ENCODE results near the gene PPP1R3E. TPM values are rescaled to one million over a fixed set of nuclear protein-coding genes. Genes with fewer than 3 reads are reported as not detected.

Gene PPP1R3E
- total and polyA plus RNA-seq, 2 of the 13 experiments (the other 11 are each of a cell fraction or from before 2014, with no cell fraction given): 16.5 to 26.5 TPM

DNA sequence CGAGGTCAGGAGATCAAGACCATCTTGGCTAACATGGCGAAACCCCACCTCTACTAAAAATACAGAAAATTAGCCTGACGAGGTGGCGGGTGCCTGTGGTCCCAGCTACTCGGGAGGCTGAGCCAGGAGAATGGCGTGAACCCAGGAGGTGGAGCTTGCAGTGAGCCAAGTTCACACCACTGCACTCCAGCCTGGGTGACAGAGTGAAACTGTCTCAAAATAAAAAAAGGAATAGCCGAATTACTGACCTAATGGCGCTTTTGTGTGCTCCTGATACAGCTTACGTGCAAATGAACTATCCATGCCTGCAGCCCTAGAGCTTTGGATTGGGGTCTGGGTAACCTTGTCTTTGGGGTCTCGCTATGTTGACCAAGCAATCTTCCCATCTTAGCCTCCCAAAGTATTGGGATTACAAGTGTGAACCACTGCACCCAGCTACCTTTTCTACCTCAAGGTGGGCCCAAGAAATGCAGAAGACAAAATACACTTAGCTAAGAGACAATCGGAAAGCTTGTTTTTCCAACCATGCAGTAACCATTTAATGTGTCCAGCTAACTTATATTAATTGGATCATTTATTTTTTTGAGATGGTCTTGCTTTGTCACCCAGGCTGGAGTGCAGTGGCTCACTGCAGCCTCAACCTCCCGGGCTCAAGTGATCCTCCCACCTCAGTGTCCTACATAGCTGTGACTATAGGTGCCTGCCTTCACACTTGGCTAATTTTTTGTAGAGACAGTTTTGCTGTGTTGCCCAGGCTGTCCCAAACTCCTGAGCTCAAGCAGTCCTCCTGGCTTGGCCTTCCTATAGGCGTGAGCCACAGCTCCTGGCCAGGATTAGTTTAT is 24.1 kb upstream of the PPP1R3E start (continued):
- TF ChIP-seq, protein P1, sequence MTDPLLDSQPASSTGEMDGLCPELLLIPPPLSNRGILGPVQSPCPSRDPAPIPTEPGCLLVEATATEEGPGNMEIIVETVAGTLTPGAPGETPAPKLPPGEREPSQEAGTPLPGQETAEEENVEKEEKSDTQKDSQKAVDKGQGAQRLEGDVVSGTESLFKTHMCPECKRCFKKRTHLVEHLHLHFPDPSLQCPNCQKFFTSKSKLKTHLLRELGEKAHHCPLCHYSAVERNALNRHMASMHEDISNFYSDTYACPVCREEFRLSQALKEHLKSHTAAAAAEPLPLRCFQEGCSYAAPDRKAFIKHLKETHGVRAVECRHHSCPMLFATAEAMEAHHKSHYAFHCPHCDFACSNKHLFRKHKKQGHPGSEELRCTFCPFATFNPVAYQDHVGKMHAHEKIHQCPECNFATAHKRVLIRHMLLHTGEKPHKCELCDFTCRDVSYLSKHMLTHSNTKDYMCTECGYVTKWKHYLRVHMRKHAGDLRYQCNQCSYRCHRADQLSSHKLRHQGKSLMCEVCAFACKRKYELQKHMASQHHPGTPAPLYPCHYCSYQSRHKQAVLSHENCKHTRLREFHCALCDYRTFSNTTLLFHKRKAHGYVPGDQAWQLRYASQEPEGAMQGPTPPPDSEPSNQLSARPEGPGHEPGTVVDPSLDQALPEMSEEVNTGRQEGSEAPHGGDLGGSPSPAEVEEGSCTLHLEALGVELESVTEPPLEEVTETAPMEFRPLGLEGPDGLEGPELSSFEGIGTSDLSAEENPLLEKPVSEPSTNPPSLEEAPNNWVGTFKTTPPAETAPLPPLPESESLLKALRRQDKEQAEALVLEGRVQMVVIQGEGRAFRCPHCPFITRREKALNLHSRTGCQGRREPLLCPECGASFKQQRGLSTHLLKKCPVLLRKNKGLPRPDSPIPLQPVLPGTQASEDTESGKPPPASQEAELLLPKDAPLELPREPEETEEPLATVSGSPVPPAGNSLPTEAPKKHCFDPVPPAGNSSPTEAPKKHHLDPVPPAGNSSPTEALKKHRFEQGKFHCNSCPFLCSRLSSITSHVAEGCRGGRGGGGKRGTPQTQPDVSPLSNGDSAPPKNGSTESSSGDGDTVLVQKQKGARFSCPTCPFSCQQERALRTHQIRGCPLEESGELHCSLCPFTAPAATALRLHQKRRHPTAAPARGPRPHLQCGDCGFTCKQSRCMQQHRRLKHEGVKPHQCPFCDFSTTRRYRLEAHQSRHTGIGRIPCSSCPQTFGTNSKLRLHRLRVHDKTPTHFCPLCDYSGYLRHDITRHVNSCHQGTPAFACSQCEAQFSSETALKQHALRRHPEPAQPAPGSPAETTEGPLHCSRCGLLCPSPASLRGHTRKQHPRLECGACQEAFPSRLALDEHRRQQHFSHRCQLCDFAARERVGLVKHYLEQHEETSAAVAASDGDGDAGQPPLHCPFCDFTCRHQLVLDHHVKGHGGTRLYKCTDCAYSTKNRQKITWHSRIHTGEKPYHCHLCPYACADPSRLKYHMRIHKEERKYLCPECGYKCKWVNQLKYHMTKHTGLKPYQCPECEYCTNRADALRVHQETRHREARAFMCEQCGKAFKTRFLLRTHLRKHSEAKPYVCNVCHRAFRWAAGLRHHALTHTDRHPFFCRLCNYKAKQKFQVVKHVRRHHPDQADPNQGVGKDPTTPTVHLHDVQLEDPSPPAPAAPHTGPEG (CRISPR knock-in tag; IDR thresholded peaks at IDR 0.05): 0 out of 2 replicates have a peak, but pooled peaks have one; percentile 5
- TF ChIP-seq ZNF225 (CRISPR knock-in tag; IDR thresholded peaks at IDR 0.05) (no peak), PAX8 (CRISPR knock-in tag; IDR thresholded peaks at IDR 0.05; ENCODE audit: borderline replicate concordance) (0 out of 2 replicates have a peak, but pooled peaks have one; percentile 49), REPIN1 (CRISPR knock-in tag; IDR thresholded peaks at IDR 0.05; ENCODE audit: borderline replicate concordance, low read depth) (0 out of 2 replicates have a peak, but pooled peaks have one; percentile 17), TCF12 (IDR thresholded peaks at IDR 0.05) (no peak), TCF12 (CRISPR knock-in tag; IDR thresholded peaks at IDR 0.05) (0 out of 2 replicates have a peak, but pooled peaks have one; percentile 61), ZC3H4 (CRISPR knock-in tag; IDR thresholded peaks at IDR 0.05; ENCODE audit: borderline replicate concordance) (peak; percentile 41), ELF1 (CRISPR knock-in tag; IDR thresholded peaks at IDR 0.05) (no peak), POLR2AphosphoS5 (IDR thresholded peaks at IDR 0.05; ENCODE audit: low read depth, low read length) (peak; percentile 81), ZBTB20 (CRISPR knock-in tag; IDR thresholded peaks at IDR 0.05; ENCODE audit: borderline replicate concordance, low read depth) (no peak), POLR2AphosphoS2 (IDR thresholded peaks at IDR 0.05; ENCODE audit: low read depth, low read length) (peak; percentile 94), NKX3-1 (CRISPR knock-in tag; IDR thresholded peaks at IDR 0.05) (no peak)
- TF ChIP-seq, protein P2, sequence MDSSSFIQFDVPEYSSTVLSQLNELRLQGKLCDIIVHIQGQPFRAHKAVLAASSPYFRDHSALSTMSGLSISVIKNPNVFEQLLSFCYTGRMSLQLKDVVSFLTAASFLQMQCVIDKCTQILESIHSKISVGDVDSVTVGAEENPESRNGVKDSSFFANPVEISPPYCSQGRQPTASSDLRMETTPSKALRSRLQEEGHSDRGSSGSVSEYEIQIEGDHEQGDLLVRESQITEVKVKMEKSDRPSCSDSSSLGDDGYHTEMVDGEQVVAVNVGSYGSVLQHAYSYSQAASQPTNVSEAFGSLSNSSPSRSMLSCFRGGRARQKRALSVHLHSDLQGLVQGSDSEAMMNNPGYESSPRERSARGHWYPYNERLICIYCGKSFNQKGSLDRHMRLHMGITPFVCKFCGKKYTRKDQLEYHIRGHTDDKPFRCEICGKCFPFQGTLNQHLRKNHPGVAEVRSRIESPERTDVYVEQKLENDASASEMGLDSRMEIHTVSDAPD (CRISPR knock-in tag; IDR thresholded peaks at IDR 0.05): no peak
- TF ChIP-seq, protein P3, sequence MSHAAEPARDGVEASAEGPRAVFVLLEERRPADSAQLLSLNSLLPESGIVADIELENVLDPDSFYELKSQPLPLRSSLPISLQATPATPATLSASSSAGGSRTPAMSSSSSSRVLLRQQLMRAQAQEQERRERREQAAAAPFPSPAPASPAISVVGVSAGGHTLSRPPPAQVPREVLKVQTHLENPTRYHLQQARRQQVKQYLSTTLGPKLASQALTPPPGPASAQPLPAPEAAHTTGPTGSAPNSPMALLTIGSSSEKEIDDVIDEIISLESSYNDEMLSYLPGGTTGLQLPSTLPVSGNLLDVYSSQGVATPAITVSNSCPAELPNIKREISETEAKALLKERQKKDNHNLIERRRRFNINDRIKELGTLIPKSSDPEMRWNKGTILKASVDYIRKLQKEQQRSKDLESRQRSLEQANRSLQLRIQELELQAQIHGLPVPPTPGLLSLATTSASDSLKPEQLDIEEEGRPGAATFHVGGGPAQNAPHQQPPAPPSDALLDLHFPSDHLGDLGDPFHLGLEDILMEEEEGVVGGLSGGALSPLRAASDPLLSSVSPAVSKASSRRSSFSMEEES (CRISPR knock-in tag; IDR thresholded peaks at IDR 0.05): no peak
- TF ChIP-seq, protein P4, sequence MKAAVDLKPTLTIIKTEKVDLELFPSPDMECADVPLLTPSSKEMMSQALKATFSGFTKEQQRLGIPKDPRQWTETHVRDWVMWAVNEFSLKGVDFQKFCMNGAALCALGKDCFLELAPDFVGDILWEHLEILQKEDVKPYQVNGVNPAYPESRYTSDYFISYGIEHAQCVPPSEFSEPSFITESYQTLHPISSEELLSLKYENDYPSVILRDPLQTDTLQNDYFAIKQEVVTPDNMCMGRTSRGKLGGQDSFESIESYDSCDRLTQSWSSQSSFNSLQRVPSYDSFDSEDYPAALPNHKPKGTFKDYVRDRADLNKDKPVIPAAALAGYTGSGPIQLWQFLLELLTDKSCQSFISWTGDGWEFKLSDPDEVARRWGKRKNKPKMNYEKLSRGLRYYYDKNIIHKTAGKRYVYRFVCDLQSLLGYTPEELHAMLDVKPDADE (CRISPR knock-in tag; IDR thresholded peaks at IDR 0.05): no peak
- TF ChIP-seq, protein P5, sequence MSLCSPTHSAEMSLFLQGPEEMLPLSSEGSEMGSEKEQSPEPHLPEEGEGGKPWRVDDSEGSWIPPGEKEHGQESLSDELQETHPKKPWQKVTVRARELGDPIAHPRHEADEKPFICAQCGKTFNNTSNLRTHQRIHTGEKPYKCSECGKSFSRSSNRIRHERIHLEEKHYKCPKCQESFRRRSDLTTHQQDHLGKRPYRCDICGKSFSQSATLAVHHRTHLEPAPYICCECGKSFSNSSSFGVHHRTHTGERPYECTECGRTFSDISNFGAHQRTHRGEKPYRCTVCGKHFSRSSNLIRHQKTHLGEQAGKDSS (CRISPR knock-in tag; IDR thresholded peaks at IDR 0.05; ENCODE audit: borderline replicate concordance, low read depth): no peak
